MG63 (cell line): ENCODE data around the gene FRMPD2. TPM values are rescaled to one million over a fixed set of nuclear protein-coding genes. Genes with fewer than 3 reads are reported as not detected.
"Not testable (repeated sequence)": the region's sequence is repeated elsewhere in the genome, so short reads cannot be mapped to it uniquely, and the experiment has no call there.

Experiments used
- DNase-seq: peaks from one replicate; pipeline ENCODE4 v3.0.0-alpha.2; 2020
- H3K27me3 ChIP-seq: fragments of 250-450 bp; sonication (Bioruptor Pico); 2 replicates; pipeline ENCODE4 v1.5.1; 2020; ENCODE audit warnings: mild to moderate bottlenecking, moderate library complexity
- H3K36me3 ChIP-seq: fragments of 250-450 bp; sonication (Bioruptor Pico); 2 replicates; pipeline ENCODE4 v1.5.1; 2020; ENCODE audit warnings: mild to moderate bottlenecking, moderate library complexity
- H3K4me3 ChIP-seq: fragments of 250-450 bp; sonication (Bioruptor Pico); 2 replicates; pipeline ENCODE4 v1.5.1; 2020; ENCODE audit warnings: mild to moderate bottlenecking, moderate library complexity
- H3K9me3 ChIP-seq: fragments of 250-450 bp; sonication (Bioruptor Pico); 2 replicates; pipeline ENCODE4 v1.5.1; 2020; ENCODE audit warnings: mild to moderate bottlenecking, moderate library complexity
- total RNA-seq: library from RNA; depleted of rRNA; stranded (reverse); fragments of >200 nt; shearing (Covaris generic); gene quantifications from 2 replicates; pipeline ENCODE4 v1.2.3, GENCODE V29; 2014; ENCODE audit warnings: low replicate concordance; rRNA removed

Gene FRMPD2
- total RNA-seq, 1 experiment from 2014 or later = 1.2 TPM

DNA sequence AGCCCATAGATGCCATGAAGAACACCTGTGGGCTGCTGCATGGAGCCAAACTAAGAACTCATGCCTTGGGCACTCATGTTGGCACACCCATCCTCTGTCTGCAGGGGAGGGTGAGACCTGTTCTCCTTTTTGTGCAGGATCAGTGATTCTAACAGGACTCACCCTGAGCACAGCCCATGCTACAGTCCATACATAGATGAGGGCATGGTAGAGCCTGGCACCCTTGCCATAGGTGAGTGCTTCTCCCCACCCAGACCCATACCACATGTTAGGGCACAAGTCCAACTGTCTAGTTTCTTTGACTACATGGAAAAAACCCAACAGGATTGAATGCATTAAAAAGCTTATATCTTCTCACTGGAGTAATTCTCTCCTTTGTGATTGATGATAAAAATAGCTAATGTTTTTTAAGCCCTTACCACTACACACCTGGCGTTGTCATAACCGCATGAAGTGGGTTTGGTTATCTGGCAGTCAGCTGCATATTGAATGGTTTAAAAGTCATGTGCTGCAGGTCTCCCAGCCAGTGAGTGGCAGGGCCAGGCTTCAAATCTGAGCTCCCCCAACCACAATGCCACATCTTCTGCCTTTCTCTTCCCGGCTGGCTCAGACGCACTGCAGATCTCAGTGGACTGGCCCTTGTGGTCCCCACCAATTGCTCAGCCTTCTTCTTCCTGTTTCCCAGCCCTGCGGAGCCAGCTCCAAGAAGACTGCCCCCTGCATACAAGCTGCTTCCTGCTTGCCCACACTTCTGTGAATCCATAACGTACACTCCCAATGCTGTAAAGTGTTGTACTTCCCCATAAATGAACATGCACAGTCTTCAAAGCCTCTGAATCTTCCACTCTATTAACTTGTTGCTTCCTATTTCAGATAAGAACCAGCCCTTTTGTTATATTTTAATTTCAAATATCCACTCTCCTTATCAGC lies 120.0 kb downstream of the FRMPD2 start:
- not testable (repeated sequence) for H3K4me3 ChIP-seq, H3K9me3 ChIP-seq, H3K27me3 ChIP-seq

DNA sequence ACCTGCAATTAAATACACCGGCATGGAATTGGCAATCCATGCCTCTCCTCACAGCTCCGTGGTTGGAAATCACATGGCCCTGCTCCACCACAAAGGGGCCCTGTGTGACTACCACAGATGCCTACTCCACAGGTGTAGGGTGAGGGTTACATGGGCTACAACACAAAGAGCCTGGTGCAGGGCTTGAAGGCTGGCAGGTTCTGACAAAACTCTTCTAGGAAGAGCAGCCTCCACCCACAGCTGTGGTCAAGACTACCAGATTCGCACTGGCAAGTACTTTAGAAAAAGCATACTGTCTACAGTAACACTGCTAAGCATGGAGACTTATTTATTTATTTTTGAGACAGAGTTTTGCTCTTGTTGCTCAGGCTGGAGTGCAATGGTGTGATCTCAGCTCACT lies 126.9 kb downstream of the FRMPD2 start:
- not testable (repeated sequence) for H3K4me3 ChIP-seq, H3K36me3 ChIP-seq, DNase-seq, H3K27me3 ChIP-seq, H3K9me3 ChIP-seq

More for the DNA sequence above, 120.0 kb downstream of the FRMPD2 start:
- not testable (repeated sequence) for H3K36me3 ChIP-seq, DNase-seq

DNA sequence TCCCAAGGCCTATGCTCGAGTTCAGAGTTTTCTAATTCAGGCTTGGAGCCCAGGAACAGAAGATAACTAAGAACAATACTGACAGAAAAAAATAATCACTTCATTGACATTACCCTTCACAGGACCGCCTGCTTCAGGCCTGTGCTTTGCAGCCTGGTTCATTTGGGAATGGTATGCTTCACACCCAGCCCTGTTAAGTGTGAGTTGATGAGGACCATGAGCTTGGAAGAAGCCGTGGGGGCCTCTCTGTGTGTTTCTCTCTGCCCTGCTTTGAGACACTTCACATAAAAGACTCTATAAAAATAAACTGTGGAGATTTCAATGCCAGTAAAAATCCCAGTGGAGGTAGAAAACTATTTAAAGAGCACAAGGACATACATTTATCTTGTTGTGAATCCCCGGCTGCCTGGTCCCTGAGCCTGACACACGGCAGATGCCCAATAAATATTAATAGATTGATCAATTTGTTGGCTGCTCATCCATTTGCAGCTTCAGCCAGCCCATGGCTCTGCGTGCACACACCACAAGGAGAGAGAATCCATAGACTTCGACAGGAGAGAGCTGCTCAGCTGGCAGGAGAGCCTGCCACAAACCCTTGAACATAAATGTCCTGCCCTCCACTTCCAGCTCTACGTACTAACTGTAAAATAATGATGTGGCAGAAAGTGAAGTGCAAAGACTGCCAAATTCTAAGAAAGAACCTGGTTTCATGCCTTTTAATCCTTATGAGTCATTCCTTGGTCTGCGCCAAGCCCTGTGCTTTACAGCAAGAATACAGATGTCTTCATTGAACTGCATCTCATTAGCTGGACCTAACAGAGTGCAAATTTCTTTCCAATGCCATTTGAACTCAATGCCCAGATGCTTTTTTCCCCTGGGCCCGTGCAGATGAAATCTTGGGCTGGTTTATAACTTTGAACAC lies 130.5 kb downstream of the FRMPD2 start:
- H3K27me3 ChIP-seq, H3K36me3 ChIP-seq, DNase-seq, H3K9me3 ChIP-seq, H3K4me3 ChIP-seq: not testable (repeated sequence)

DNA sequence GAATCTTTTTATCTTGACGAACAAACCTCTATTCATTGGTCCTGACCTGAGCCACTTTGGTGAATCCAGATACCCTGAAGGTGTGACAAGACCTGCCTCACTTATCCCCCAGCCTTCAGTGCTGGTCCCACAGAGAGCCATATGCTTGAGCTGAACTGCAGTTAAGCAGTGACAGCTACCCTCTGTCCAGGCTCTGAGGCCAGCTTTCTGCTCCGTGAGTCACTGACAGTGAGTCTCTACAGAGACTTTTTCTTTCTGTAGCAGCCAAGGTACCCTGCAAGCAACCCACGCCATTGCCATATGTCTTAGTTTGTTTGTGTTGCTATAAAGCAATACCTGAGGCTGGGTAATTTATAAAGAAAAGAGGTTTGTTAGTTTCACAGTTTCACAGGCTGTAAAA lies 133.5 kb downstream of the FRMPD2 start:
- not testable (repeated sequence) for H3K9me3 ChIP-seq, H3K36me3 ChIP-seq, DNase-seq, H3K4me3 ChIP-seq, H3K27me3 ChIP-seq

DNA sequence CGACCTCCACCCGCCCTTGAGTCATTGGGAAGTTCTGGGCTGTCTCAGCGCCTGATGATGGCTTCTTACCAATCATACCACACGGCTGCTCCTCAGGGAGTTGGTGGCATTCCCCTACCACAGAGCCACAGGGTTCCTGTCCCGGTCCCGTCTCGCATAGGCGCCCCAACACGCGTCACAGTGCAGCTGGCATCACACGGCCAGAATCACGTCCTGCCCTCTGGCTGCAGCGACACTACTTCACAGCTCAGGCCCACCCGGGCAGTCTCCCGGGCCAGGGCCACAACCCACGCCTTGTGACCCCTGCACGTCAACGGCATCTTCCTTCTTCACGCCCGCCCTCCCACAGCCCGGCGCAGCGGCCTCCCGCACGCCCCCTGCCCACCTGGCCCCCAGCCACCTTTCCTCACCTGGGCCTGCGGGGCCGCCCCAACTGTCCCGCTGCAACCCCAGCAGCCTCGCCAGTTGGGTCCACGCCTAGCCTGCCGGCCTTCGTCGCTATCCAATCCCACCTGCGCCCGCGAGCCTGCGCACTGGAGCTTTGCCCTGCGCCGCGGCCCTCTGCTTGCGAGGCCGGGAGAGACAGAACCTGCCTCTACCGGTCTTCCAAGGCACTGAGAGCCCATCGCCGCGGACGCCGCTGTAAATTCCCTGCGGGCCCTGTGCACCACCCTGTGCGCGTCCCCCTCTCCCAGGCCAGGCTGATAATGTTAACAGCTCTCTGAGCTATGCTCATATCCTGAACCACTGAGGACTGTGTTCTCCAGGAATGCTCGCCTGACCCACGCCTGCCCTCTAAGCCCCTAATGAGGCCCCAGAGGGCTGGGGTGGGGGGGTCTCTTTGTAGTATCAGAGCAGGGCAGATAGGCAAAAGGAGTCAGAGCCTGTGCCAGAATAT lies 134.3 kb downstream of the FRMPD2 start:
- not testable (repeated sequence) for H3K27me3 ChIP-seq, H3K9me3 ChIP-seq, H3K4me3 ChIP-seq, DNase-seq, H3K36me3 ChIP-seq

DNA sequence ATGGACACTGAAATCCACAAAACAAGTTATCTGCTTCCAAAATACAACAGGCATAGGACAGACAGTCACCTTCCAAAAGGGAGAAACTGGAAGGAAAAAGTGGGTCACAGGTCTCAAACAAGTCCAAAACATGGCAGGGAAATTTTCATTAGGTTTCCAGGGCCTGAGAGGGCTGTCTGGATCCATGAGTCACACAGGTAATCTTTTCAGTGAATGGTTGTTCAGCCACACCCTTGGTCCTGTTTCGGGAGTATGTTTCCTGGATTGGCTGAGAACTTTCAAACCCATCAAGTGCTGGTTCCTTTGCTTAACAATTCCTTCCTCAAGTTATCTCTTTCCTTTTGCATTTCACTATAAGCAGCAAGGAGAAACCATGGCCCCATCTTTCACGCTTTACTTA lies 145.5 kb downstream of the FRMPD2 start:
- not testable (repeated sequence) for H3K27me3 ChIP-seq, H3K9me3 ChIP-seq, H3K36me3 ChIP-seq, H3K4me3 ChIP-seq, DNase-seq

DNA sequence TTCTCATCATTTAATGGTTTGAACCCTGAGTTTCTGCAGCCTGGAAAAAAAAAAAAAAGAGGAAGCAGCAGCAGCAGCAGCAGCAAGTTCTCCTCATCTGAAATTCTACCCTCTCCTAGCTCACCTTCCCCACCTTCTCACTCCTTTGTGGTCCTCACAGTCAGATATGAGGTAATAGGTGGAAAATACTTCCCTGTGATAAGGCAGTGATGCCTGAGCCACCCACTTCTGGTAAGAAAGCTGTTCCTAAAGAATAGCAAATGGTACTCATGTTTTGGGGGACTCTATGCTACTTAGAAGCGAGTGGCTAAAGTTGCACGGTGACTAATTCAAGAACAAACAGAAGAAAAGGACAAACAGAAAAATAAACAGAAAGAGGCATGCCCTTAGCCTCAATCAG lies 148.2 kb downstream of the FRMPD2 start:
- DNase-seq, H3K27me3 ChIP-seq, H3K36me3 ChIP-seq, H3K4me3 ChIP-seq, H3K9me3 ChIP-seq: not testable (repeated sequence)

DNA sequence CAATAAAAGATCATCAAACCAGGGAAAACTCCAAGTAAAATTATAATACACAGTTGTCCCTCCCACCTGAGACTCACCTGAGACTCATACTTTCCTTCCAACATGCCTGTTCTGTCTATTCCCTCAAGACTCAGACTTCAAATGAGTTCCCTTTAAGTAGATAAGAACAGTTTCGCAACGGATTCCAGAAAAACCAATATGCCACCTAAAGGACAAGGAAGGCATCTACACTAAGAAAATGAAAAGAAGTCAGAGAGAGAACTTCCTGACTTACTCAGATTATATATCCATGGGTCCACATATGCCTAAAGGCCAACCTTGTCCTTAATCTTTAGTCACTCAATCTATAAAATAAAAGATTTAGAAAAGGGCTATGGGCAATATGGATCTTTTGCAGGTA lies 148.9 kb downstream of the FRMPD2 start:
- H3K9me3 ChIP-seq, H3K27me3 ChIP-seq, H3K36me3 ChIP-seq, H3K4me3 ChIP-seq, DNase-seq: not testable (repeated sequence)

DNA sequence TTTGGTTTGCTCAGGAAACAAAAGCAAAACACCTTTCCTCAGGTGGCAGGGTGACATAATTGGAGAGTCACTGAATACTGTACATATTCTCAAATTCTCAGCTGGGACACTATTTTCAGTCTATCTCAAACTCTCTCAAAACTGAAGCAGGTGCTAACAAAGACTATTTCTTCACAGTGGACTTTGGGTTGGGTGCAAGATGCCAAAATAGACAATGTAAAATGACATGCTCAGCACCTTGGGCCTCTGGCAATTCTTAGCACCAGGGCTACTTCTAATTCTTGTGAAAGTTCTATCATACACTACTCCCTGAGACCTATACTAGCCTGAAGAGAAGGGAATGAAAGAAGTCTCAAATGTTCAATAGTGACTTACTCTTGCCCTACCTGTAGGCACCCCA lies 151.9 kb downstream of the FRMPD2 start:
- not testable (repeated sequence) for H3K9me3 ChIP-seq, H3K36me3 ChIP-seq, H3K27me3 ChIP-seq, H3K4me3 ChIP-seq, DNase-seq

DNA sequence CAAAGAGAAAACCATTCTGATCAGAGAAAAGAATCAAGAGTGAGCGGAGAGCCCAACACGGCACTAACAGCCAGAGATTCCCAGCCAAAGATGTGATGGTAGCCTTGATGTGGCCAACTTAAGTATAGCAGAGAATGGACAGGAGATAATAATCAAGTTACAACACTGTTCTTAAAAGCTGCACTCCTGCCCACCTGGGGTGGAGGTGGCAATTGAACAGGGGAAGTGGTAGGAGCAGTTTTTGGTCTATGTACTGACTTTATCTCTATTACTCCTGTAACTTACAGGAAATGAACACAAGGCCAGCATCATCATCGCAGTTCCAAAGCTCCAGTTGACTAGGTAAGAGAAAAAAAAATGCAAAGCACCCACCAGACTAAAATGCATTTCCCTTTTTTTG lies 164.2 kb downstream of the FRMPD2 start:
- DNase-seq, H3K27me3 ChIP-seq, H3K9me3 ChIP-seq, H3K4me3 ChIP-seq, H3K36me3 ChIP-seq: not testable (repeated sequence)

Other genes with a start within 250 kb of the FRMPD2 start
- 47.2 and 101 TPM in 2 replicates for gene MAPK8, start 32.0 kb upstream of the FRMPD2 start, total RNA-seq